HepG2 (cell line): Measurements from ENCODE around the gene ANXA6. TPM values are rescaled to one million over a fixed set of nuclear protein-coding genes. Genes with fewer than 3 reads are reported as not detected.

ENCODE experiments used
- ATAC-seq: fragments of 200-7000 bp; cut with Tn5 transposase; 3 replicates; pipeline ENCODE4 v1.9.1; 2020; ENCODE audit warnings: mild to moderate bottlenecking, moderate library complexity
- BruUV-seq: library from RNA; stranded (reverse); fragments of 400-500 nt; replicated peaks from 2 replicates; lab custom pipeline; 2021; lab: Mats Ljungman, UMichigan
- CTCF ChIA-PET: fragments of 300-600 bp; formaldehyde crosslinking; extraction: SDS; loops from one replicate; lab custom pipeline; 2021; ENCODE audit warnings: low total read pairs, inconsistent platforms, low intra/inter-chr PET ratio; lab: Yijun Ruan, JAX
- POLR2A ChIA-PET: fragments of 350-600 bp; sonication (Branson Sonifier 250); formaldehyde crosslinking; loops from one replicate; lab custom pipeline; 2020; ENCODE audit warnings: antibody characterized with exemption, inconsistent platforms; lab: Yijun Ruan, JAX
- DNase-seq: peaks from one replicate; pipeline ENCODE4 v3.0.0-alpha.2; 2015; ENCODE audit warnings: low spot score
- FAIRE-seq: peaks from 3 replicates; lab custom pipeline; 2011; peaks lifted over from hg19 to GRCh38; lab: Jason Lieb, UNC
- H2AFZ ChIP-seq: one replicate; pipeline ENCODE4 v1.6.1; 2011; ENCODE audit warnings: low read length, inconsistent platforms
- H3K27ac ChIP-seq: fragments of 300-600 bp; 3 replicates; pipeline ENCODE4 v1.8.0; 2011; ENCODE audit warnings: mixed run types, mild to moderate bottlenecking, mixed read lengths, low read length, inconsistent platforms; ENCODE audit not compliant: insufficient read depth; ENCODE audit errors: extremely low read length
- H3K27me3 ChIP-seq, 2 experiments: fragments of 200-600 bp in 1 of 2; 2 replicates in 1 of 2; 3 replicates in 1 of 2; pipeline versions ENCODE4 v1.6.0 to v1.8.0; 2011; ENCODE audit warnings: low read length in 2 of 2, mild to moderate bottlenecking in 2 of 2, moderate library complexity in 2 of 2, inconsistent platforms in 1 of 2; ENCODE audit not compliant: insufficient read depth in 2 of 2, control insufficient read depth in 1 of 2
- H3K36me3 ChIP-seq, 2 experiments: fragments of 200-600 bp in 1 of 2; replicated peaks in 1 of 2; 2 replicates in 1 of 2; 3 replicates in 1 of 2; pipeline versions ENCODE4 v1.5.1 to v1.8.0; 2011; ENCODE audit warnings: low read length in 2 of 2, inconsistent platforms in 1 of 2; ENCODE audit not compliant: insufficient read depth in 2 of 2, control insufficient read depth in 1 of 2
- H3K4me1 ChIP-seq: 2 replicates; pipeline ENCODE4 v1.5.1; 2012; ENCODE audit warnings: low read length, inconsistent platforms; ENCODE audit not compliant: insufficient read depth
- H3K4me2 ChIP-seq: 2 replicates; pipeline ENCODE4 v1.6.0; 2011; ENCODE audit warnings: low read depth, low read length, inconsistent platforms
- H3K4me3 ChIP-seq, 3 experiments: fragments of 200-600 bp in 1 of 3; sonication (generic), shearing (Covaris generic) in 1 of 3; replicated peaks in 1 of 3; 2 replicates each; pipeline ENCODE4 v1.5.1; 2011 to 2016; ENCODE audit warnings: low read length in 3 of 3, inconsistent platforms in 2 of 3, low read depth in 2 of 3, mild to moderate bottlenecking in 2 of 3, control low read depth in 1 of 3, mixed read lengths in 1 of 3; ENCODE audit not compliant: insufficient read depth in 1 of 3
- H3K79me2 ChIP-seq: one replicate; pipeline ENCODE4 v1.6.1; 2011; ENCODE audit warnings: low read length, inconsistent platforms; ENCODE audit not compliant: insufficient read depth
- H3K9ac ChIP-seq: 2 replicates; pipeline ENCODE4 v1.6.0; 2011; ENCODE audit warnings: mild to moderate bottlenecking, low read depth, low read length, inconsistent platforms; ENCODE audit not compliant: insufficient read depth
- H3K9me3 ChIP-seq: 2 replicates; pipeline ENCODE4 v1.5.1; 2012; ENCODE audit warnings: mild to moderate bottlenecking, low read length
- H4K20me1 ChIP-seq: 2 replicates; pipeline ENCODE4 v1.6.0; 2011; ENCODE audit warnings: inconsistent platforms, mild to moderate bottlenecking, low read length, moderate library complexity; ENCODE audit not compliant: insufficient read depth
- ZFP90 ChIP-seq: sonication (generic); formaldehyde crosslinking; IDR thresholded peaks from 2 replicates; pipeline ENCODE4 v1.8.0; 2022; ENCODE audit warnings: missing genetic modification reagents, mild to moderate bottlenecking, inconsistent platforms, borderline replicate concordance
- ZNF329 ChIP-seq: sonication (generic); formaldehyde crosslinking; IDR thresholded peaks from 2 replicates; pipeline ENCODE4 v1.9.0; 2021; ENCODE audit warnings: low read depth, mild to moderate bottlenecking, missing genetic modification reagents
- WGBS: methylation state at CpG from one replicate; pipeline ENCODE4 v1.1.6; 2017; ENCODE audit warnings: low lambda C conversion rate; 5-methylcytosine and 5-hydroxymethylcytosine counted together
- in situ Hi-C: cut with HindIII; loops from 2 replicates; pipeline ENCODE4 v1.10.0; 2017; ENCODE audit warnings: low pct_unique_long_range_greater_than_20kb; ENCODE audit not compliant: extremely low pct_ligation_motif_present
- intact Hi-C: fragments of 100-400 bp; cut with micrococcal nuclease; formaldehyde crosslinking; loops from one replicate; pipeline ENCODE4 v1.10.0; 2022; ENCODE audit not compliant: unreplicated experiment
- polyA plus RNA-seq, 8 experiments: library from polyadenylated mRNA; depleted of rRNA in 3 of 8; stranded (reverse) in 7 of 8; unstranded in 1 of 8; fragments of >200 nt; fragmentation: Illumina TruSeq in 4 of 8; extraction: Trizol in 4 of 8; gene quantifications; 2 replicates each; pipeline versions ENCODE4 v1.2.1 to v1.2.3, GENCODE V29; 2011 to 2016; ENCODE audit warnings: low read depth in 4 of 8, missing spikeins in 1 of 8, mixed read lengths in 1 of 8; ENCODE audit not compliant: insufficient read depth in 1 of 8
- total RNA-seq, 5 experiments: library from RNA; depleted of rRNA; stranded (reverse); fragments of >200 nt; fragmentation: Illumina TruSeq; extraction: Trizol; gene quantifications; 2 replicates each; pipeline ENCODE4 v1.2.3, GENCODE V29; 2016; ENCODE audit warnings: low read depth in 1 of 5
- TF ChIP-seq, protein P1 (sequence below): sonication (generic); formaldehyde crosslinking; IDR thresholded peaks from 2 replicates; pipeline ENCODE4 v1.4.0; 2020; ENCODE audit warnings: missing genetic modification reagents, borderline replicate concordance

Gene ANXA6
- total and polyA plus RNA-seq, 2 of the 13 experiments (the other 11 are each of a cell fraction or from before 2014, with no cell fraction given), result 103 to 125 TPM

DNA sequence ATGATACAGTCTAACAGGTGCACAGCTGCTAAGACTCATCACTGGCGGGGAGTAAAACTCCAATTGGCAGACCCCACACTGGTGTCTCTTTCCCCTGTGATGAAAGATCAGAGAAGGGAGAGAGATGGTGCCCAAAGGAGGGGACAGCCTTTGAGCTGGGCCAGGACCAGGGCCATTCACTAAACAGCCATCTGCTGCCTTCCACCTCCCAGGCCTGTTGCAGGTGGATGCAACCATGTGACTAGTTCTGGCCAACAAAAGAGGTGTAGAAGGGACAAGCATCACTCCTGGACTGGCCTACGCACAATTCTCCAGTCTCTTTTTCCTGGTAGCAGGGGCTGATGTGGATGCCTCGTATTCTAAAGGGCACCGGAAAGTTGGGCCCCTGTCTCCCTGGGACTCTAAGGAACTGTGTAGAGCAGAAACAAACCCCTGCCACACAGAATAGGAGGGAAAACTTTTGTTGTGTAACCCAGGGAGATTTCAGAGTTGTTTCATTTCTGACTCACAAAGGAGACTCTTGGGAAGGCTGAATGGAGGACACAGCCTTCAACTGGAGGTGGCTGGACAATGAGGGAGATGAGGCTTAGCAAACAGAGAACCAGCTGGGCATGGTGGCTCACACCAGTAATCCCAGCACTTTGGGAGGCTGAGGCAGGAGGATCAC, 103.7 kb downstream of the ANXA6 start:
- Histone ChIP-seq H3K27ac (no peak overlapping the region), H2AFZ (no peak overlapping the region), H3K4me3 (no peak overlapping the region), H3K4me2 (no peak overlapping the region), H3K79me2 (no peaks in the 10 kb centered on the region), H3K9me3 (no peaks in the 10 kb centered on the region), H4K20me1 (0 out of 2 replicates have a peak, but pooled peaks cover 3% of the 10 kb centered on the region), H3K36me3 (peaks cover 45 to 73% of the 10 kb centered on the region in 2 experiments), H3K27me3 (no peaks in the 10 kb centered on the region), H3K4me1 (no peaks in the 10 kb centered on the region), H3K9ac (no peak overlapping the region)
- 96% methylated on average over 4 of the region's 4 CpGs for WGBS
- no peak for DNase-seq
- ATAC-seq, result no peak
- BruUV-seq, result no TSS peak
- FAIRE-seq, result no peak
- POLR2A ChIA-PET, result no interaction called here
- CTCF ChIA-PET, result interaction anchor here (1.9 kb wide), 1 partner anchor 61 kb away, joined by 6 read pairs; no protein-coding TSS in a partner anchor
- intact Hi-C loops, result loop anchor here (5.0 kb wide), 1 partner anchor 33 kb away; no protein-coding TSS in a partner anchor
- no peak for TF ChIP-seq ZNF329 (CRISPR knock-in tag)
- TF ChIP-seq, protein P1, sequence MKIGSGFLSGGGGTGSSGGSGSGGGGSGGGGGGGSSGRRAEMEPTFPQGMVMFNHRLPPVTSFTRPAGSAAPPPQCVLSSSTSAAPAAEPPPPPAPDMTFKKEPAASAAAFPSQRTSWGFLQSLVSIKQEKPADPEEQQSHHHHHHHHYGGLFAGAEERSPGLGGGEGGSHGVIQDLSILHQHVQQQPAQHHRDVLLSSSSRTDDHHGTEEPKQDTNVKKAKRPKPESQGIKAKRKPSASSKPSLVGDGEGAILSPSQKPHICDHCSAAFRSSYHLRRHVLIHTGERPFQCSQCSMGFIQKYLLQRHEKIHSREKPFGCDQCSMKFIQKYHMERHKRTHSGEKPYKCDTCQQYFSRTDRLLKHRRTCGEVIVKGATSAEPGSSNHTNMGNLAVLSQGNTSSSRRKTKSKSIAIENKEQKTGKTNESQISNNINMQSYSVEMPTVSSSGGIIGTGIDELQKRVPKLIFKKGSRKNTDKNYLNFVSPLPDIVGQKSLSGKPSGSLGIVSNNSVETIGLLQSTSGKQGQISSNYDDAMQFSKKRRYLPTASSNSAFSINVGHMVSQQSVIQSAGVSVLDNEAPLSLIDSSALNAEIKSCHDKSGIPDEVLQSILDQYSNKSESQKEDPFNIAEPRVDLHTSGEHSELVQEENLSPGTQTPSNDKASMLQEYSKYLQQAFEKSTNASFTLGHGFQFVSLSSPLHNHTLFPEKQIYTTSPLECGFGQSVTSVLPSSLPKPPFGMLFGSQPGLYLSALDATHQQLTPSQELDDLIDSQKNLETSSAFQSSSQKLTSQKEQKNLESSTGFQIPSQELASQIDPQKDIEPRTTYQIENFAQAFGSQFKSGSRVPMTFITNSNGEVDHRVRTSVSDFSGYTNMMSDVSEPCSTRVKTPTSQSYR (CRISPR knock-in tag), result no peak
- no peak for TF ChIP-seq ZFP90 (CRISPR knock-in tag)
- in situ Hi-C loops, result loop anchor here (5.0 kb wide), 1 partner anchor 63 kb away; no protein-coding TSS in a partner anchor
